ENCODE data around the gene GATA6. TPM values are rescaled to one million over a fixed set of nuclear protein-coding genes. Genes with fewer than 3 reads are reported as not detected.

The GATA6 gene
- total RNA-seq, 1 experiment from 2014 or later, result 3.3 TPM

DNA sequence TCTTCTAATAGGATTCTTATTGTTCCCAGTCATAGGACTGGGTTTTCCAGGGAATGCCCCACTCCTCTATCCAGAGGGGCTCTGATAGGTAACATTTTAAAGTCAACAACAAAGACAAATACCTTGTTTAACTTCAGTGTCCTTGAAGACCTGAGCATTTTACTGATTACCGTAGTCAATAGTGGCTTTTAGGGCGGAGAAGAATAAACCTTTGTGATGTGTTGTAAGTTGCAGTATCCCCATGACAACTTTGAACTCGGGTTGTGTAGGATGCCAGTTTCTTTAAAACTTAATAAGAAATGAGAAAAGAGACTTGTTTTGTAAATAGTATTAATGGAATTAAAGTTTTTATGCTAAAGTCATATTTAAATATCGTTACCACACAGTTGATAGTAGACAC lies 6.0 kb downstream of the GATA6 start:
- H2AFZ ChIP-seq (ENCODE audit: low read depth, low read length, poor library complexity, severe bottlenecking), result no peak overlapping the region
- peaks cover 0 to 11% of the 10 kb centered on the region in 2 experiments; a peak in 1 of 4 replicates for H3K36me3 ChIP-seq (ENCODE audit: control insufficient read depth in 1 of 2, insufficient read depth in 2 of 2, low read length in 2 of 2)
- H3K27ac ChIP-seq (ENCODE audit: low read depth, low read length), result no peak overlapping the region
- H3K27me3 ChIP-seq (ENCODE audit: insufficient read depth, low read length), result no peaks in the 10 kb centered on the region
- peaks cover 0 to 5% of the 10 kb centered on the region in 2 experiments; a peak in 1 of 4 replicates for H3K4me1 ChIP-seq (ENCODE audit: control insufficient read depth in 1 of 2, insufficient read depth in 2 of 2, low read length in 2 of 2)
- no TSS peak for BruUV-seq (replicated peaks)
- TF ChIP-seq, protein P1, sequence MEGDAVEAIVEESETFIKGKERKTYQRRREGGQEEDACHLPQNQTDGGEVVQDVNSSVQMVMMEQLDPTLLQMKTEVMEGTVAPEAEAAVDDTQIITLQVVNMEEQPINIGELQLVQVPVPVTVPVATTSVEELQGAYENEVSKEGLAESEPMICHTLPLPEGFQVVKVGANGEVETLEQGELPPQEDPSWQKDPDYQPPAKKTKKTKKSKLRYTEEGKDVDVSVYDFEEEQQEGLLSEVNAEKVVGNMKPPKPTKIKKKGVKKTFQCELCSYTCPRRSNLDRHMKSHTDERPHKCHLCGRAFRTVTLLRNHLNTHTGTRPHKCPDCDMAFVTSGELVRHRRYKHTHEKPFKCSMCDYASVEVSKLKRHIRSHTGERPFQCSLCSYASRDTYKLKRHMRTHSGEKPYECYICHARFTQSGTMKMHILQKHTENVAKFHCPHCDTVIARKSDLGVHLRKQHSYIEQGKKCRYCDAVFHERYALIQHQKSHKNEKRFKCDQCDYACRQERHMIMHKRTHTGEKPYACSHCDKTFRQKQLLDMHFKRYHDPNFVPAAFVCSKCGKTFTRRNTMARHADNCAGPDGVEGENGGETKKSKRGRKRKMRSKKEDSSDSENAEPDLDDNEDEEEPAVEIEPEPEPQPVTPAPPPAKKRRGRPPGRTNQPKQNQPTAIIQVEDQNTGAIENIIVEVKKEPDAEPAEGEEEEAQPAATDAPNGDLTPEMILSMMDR (IDR thresholded peaks at IDR 0.05 in 2 of 3, conservative IDR thresholded peaks at IDR 0.05 in 1 of 3; ENCODE audit: borderline replicate concordance in 1 of 3, insufficient read depth in 1 of 3, low read depth in 2 of 3, low read length in 2 of 3), result no peak
- TF ChIP-seq FOSL1 (IDR thresholded peaks at IDR 0.05; ENCODE audit: low read depth), result no peak
- no peak for TF ChIP-seq CBX3 (IDR thresholded peaks at IDR 0.05; ENCODE audit: low read depth)
- no peak for TF ChIP-seq JUND (IDR thresholded peaks at IDR 0.05)
- no peak for TF ChIP-seq CEBPB (IDR thresholded peaks at IDR 0.05; ENCODE audit: low read depth)
- TF ChIP-seq EZH2 (IDR thresholded peaks at IDR 0.05), result no peak
- TF ChIP-seq SP1 (IDR thresholded peaks at IDR 0.05; ENCODE audit: low read depth), result no peak
- TF ChIP-seq, protein P2, sequence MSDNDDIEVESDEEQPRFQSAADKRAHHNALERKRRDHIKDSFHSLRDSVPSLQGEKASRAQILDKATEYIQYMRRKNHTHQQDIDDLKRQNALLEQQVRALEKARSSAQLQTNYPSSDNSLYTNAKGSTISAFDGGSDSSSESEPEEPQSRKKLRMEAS (IDR thresholded peaks at IDR 0.05), result no peak
- TF ChIP-seq SRF (IDR thresholded peaks at IDR 0.05; ENCODE audit: low read depth), result no peak
- TF ChIP-seq YY1 (IDR thresholded peaks at IDR 0.05; ENCODE audit: extremely low read depth, insufficient replicate concordance, low read depth, low read length), result no peak
- TF ChIP-seq SIN3A (IDR thresholded peaks at IDR 0.05; ENCODE audit: low read depth), result no peak
- no peak for TF ChIP-seq RAD21 (IDR thresholded peaks at IDR 0.05; ENCODE audit: low read depth)
- no peak for TF ChIP-seq POLR2A (IDR thresholded peaks at IDR 0.05; ENCODE audit: borderline replicate concordance, extremely low read depth, insufficient read depth, insufficient read length)
- TF ChIP-seq, protein P3, sequence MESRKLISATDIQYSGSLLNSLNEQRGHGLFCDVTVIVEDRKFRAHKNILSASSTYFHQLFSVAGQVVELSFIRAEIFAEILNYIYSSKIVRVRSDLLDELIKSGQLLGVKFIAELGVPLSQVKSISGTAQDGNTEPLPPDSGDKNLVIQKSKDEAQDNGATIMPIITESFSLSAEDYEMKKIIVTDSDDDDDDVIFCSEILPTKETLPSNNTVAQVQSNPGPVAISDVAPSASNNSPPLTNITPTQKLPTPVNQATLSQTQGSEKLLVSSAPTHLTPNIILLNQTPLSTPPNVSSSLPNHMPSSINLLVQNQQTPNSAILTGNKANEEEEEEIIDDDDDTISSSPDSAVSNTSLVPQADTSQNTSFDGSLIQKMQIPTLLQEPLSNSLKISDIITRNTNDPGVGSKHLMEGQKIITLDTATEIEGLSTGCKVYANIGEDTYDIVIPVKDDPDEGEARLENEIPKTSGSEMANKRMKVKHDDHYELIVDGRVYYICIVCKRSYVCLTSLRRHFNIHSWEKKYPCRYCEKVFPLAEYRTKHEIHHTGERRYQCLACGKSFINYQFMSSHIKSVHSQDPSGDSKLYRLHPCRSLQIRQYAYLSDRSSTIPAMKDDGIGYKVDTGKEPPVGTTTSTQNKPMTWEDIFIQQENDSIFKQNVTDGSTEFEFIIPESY (IDR thresholded peaks at IDR 0.05; ENCODE audit: extremely low read depth, insufficient replicate concordance, low read length), result no peak
- no peak for TF ChIP-seq ZFX (IDR thresholded peaks at IDR 0.05)
- H3K79me2 ChIP-seq (ENCODE audit: insufficient read depth, low read length), result no peaks in the 10 kb centered on the region
- POLR2A ChIA-PET, result no interaction called here
- H3K9ac ChIP-seq (ENCODE audit: low read length), result no peak overlapping the region
- ATAC-seq (no peak), DNase-seq (ENCODE audit: low read depth, low spot score) (no peak)
- CTCF ChIA-PET, result no interaction called here
- intact Hi-C loops (cut with micrococcal nuclease), result no loop called here
- no peaks in the 10 kb centered on the region for H3K9me2 ChIP-seq (ENCODE audit: insufficient read depth)
- H4K20me1 ChIP-seq (ENCODE audit: insufficient read depth), result no peaks in the 10 kb centered on the region
- no peak overlapping the region for H3K4me2 ChIP-seq (ENCODE audit: low read length)
- no peak overlapping the region for H3K4me3 ChIP-seq (replicated peaks in 1 of 2; ENCODE audit: low read depth in 1 of 2, low read length in 2 of 2)
- H3K9me3 ChIP-seq (ENCODE audit: control insufficient read depth in 1 of 2, insufficient read depth in 1 of 2, low read depth in 1 of 2, low read length in 2 of 2), result no peaks in the 10 kb centered on the region
- RAD21 ChIA-PET (ENCODE audit: low non-redundant PET in 1 of 2, low total read pairs in 2 of 2, uncharacterized antibody in 2 of 2, unreplicated experiment in 2 of 2), result no interaction called here

Measured in HCT116 (cell line).